ENCODE data around the gene MLPH. TPM values are rescaled to one million over a fixed set of nuclear protein-coding genes. Genes with fewer than 3 reads are reported as not detected.
A peak's percentile ranks its signal among the peaks of the same experiment; 100 is the strongest.

Gene MLPH
- total and polyA plus RNA-seq, 2 of the 13 experiments (the other 11 are each of a cell fraction or from before 2014, with no cell fraction given): 0.12 TPM; not detected in 1

DNA sequence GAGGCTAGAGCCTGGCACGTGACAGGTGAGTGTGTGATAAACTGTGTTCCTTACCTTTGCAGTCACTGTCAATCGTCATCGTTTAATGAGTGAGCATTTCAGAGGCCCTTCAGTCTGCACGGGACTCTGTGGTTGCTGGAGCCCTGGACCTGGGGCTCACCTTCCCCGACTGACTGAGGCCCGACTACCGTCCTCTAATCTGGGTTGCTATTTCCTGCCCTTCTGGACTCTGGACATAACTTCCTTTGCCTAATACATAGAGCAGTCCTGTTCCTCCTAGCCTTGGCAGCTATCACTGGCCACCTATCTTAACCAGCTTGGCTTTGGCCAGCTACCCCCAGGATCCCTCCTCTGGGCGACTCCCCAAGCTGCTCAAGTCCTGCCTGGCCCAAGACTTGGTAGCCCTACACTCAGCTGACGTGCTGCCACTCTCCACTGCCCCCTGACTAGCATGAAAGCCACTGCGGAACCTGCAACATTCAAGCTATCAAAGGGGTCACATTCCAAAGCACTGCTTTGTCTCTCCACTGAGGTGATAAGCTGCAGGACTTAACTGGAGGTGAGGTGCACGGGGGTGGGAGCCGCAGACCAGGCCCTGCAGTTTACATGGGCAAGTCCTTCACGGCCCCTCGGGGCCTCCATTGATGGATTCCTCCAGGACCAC is 114.5 kb downstream of the MLPH start (continued):
- TF ChIP-seq, protein P1, sequence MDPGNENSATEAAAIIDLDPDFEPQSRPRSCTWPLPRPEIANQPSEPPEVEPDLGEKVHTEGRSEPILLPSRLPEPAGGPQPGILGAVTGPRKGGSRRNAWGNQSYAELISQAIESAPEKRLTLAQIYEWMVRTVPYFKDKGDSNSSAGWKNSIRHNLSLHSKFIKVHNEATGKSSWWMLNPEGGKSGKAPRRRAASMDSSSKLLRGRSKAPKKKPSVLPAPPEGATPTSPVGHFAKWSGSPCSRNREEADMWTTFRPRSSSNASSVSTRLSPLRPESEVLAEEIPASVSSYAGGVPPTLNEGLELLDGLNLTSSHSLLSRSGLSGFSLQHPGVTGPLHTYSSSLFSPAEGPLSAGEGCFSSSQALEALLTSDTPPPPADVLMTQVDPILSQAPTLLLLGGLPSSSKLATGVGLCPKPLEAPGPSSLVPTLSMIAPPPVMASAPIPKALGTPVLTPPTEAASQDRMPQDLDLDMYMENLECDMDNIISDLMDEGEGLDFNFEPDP (CRISPR knock-in tag; conservative IDR thresholded peaks at IDR 0.05): no peak
- TF ChIP-seq ZBTB21 (CRISPR knock-in tag; IDR thresholded peaks at IDR 0.05) (peak; percentile 39; the same call in 1 of the 2 replicates), ZNF768 (CRISPR knock-in tag; IDR thresholded peaks at IDR 0.05) (no peak), ZNF367 (CRISPR knock-in tag; IDR thresholded peaks at IDR 0.05; ENCODE audit: borderline replicate concordance) (no peak), CHD4 (IDR thresholded peaks at IDR 0.05; ENCODE audit: borderline replicate concordance, low read length) (no peak), ZSCAN30 (CRISPR knock-in tag; IDR thresholded peaks at IDR 0.05) (no peak), EZH2 (conservative IDR thresholded peaks at IDR 0.05; ENCODE audit: low read depth, low read length) (no peak), SNRNP70 (IDR thresholded peaks at IDR 0.05; ENCODE audit: low read depth, low read length) (no peak), SETDB1 (CRISPR knock-in tag; IDR thresholded peaks at IDR 0.05; ENCODE audit: borderline replicate concordance) (no peak), SCMH1 (CRISPR knock-in tag; IDR thresholded peaks at IDR 0.05; ENCODE audit: borderline replicate concordance) (no peak), ZKSCAN5 (CRISPR knock-in tag; IDR thresholded peaks at IDR 0.05) (peak; percentile 99), ZSCAN29 (CRISPR knock-in tag; conservative IDR thresholded peaks at IDR 0.05) (0 out of 2 replicates have a peak, but pooled peaks have one; percentile 46), SKI (IDR thresholded peaks at IDR 0.05; ENCODE audit: partially characterized antibody) (no peak), KDM4B (CRISPR knock-in tag; IDR thresholded peaks at IDR 0.05) (no peak), KDM1A (CRISPR knock-in tag; IDR thresholded peaks at IDR 0.05) (no peak), ZFP62 (CRISPR knock-in tag; IDR thresholded peaks at IDR 0.05) (no peak), THYN1 (CRISPR knock-in tag; IDR thresholded peaks at IDR 0.05; ENCODE audit: borderline replicate concordance, low read depth) (0 out of 2 replicates have a peak, but pooled peaks have one; percentile 46), NR2F6 (IDR thresholded peaks at IDR 0.05) (peak; percentile 27; the same call in 1 of the 2 replicates), NR2F6 (CRISPR knock-in tag; IDR thresholded peaks at IDR 0.05) (peak; percentile 40; the same call in 1 of the 2 replicates), DPF2 (CRISPR knock-in tag; IDR thresholded peaks at IDR 0.05; ENCODE audit: borderline replicate concordance, low read depth) (peak; percentile 81), ZNF879 (CRISPR knock-in tag; IDR thresholded peaks at IDR 0.05) (no peak), CREB1 (IDR thresholded peaks at IDR 0.05) (0 out of 2 replicates have a peak, but pooled peaks have one; percentile 33), CREB1 (CRISPR knock-in tag; IDR thresholded peaks at IDR 0.05) (no peak), GABPB1 (CRISPR knock-in tag; IDR thresholded peaks at IDR 0.05) (0 out of 2 replicates have a peak, but pooled peaks have one; percentile 41), ZNF564 (CRISPR knock-in tag; IDR thresholded peaks at IDR 0.05) (0 out of 2 replicates have a peak, but pooled peaks have one; percentile 58), AGO1 (IDR thresholded peaks at IDR 0.05; ENCODE audit: low read depth, low read length, poor library complexity, severe bottlenecking) (no peak)
- TF ChIP-seq, protein P2, sequence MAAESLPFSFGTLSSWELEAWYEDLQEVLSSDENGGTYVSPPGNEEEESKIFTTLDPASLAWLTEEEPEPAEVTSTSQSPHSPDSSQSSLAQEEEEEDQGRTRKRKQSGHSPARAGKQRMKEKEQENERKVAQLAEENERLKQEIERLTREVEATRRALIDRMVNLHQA (CRISPR knock-in tag; IDR thresholded peaks at IDR 0.05): no peak
- TF ChIP-seq, protein P3, sequence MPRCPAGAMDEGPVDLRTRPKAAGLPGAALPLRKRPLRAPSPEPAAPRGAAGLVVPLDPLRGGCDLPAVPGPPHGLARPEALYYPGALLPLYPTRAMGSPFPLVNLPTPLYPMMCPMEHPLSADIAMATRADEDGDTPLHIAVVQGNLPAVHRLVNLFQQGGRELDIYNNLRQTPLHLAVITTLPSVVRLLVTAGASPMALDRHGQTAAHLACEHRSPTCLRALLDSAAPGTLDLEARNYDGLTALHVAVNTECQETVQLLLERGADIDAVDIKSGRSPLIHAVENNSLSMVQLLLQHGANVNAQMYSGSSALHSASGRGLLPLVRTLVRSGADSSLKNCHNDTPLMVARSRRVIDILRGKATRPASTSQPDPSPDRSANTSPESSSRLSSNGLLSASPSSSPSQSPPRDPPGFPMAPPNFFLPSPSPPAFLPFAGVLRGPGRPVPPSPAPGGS (CRISPR knock-in tag; IDR thresholded peaks at IDR 0.05): peak; percentile 32; the same call in 1 of the 2 replicates
- TF ChIP-seq, protein P4, sequence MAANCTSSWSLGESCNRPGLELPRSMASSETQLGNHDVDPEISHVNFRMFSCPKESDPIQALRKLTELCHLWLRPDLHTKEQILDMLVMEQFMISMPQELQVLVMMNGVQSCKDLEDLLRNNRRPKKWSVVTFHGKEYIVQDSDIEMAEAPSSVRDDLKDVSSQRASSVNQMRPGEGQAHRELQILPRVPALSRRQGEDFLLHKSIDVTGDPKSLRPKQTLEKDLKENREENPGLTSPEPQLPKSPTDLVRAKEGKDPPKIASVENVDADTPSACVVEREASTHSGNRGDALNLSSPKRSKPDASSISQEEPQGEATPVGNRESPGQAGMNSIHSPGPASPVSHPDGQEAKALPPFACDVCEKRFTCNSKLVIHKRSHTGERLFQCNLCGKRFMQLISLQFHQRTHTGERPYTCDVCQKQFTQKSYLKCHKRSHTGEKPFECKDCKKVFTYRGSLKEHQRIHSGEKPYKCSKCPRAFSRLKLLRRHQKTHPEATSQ (CRISPR knock-in tag; IDR thresholded peaks at IDR 0.05; ENCODE audit: borderline replicate concordance): peak; percentile 71
